SH-SY5Y (cell line): ENCODE data around the gene TAAR9.

Experiments
- GATA2 ChIP-seq: IDR thresholded peaks from 2 replicates; pipeline ENCODE4 v1.6.1; 2011; ENCODE audit warnings: mild to moderate bottlenecking, low read depth, low read length
- GATA3 ChIP-seq: IDR thresholded peaks from 2 replicates; pipeline ENCODE4 v1.6.1; 2011; ENCODE audit warnings: low read depth, mild to moderate bottlenecking, low read length, moderate library complexity

DNA sequence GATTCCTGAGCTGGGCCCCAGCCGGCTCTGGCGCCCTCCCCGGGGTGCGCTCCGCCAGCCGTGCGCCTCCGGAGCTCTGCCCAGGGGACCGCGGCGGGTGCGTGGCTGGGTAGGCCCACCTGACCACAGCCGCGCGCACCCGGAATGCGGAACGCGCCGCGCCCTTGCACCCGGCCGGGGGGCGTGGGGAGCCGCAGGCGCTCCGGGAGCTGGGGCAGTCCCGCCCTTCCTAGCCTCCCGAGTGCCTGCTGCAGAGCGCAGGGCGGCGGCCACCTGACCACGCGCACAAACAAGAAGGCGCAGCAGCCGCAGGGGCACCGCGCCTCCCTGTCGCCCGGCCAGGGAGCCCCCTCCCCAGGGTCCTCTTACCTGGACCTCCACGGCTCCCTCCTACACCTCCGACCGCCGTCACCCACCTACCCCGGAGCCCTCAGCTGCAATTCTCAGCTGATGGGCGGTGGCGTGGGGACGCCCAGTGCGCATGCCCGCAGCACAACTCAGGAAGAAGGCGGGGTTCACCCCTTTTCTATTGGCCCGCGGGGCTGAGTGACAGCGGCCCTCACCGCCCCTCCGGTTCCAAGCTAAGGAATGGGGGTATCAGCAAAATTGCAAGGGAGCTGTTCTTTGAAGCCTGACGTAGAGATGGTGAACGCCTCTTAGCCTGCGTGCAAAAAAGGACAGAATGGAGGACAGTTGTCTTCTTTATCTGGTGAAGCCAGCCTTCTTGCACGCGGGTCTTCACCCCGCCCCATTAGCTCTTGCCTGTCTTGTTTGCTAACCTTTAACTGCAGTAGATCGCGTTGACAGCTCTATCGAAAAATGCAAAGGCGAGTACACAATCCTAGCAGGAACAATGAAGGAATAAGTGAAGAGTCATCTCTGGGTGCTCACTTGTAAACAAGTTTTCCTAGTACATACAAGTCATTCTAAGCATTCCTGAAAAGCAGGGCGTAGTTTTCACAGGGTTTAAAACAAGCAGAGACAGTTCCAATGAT is 25.1 kb upstream of the TAAR9 start, which contains the start of gene STX7:
- TF ChIP-seq GATA3 (no peak), GATA2 (no peak)
